IMR-90 (cell line): Measurements from ENCODE around the gene TXNDC8. TPM values are rescaled to one million over a fixed set of nuclear protein-coding genes. Genes with fewer than 3 reads are reported as not detected.

Experiments used
- ATAC-seq: fragments of 200-7000 bp; cut with Tn5 transposase; 2 replicates; pipeline ENCODE4 v1.9.1; 2020; ENCODE audit warnings: low read depth, mild to moderate bottlenecking, moderate library complexity
- BruUV-seq: library from RNA; stranded (reverse); fragments of 400-500 nt; replicated peaks from 2 replicates; lab custom pipeline; 2021; lab: Mats Ljungman, UMichigan
- CTCF ChIA-PET: fragments of 300-600 bp; formaldehyde crosslinking; extraction: SDS; loops from one replicate; lab custom pipeline; 2021; ENCODE audit warnings: antibody characterized with exemption; lab: Yijun Ruan, JAX
- POLR2A ChIA-PET: fragments of 300-600 bp; sonication (Branson Sonifier 250); formaldehyde crosslinking; loops from one replicate; lab custom pipeline; 2022; ENCODE audit warnings: antibody characterized with exemption; ENCODE audit not compliant: unreplicated experiment; lab: Charles Lee
- DNase-seq: peaks from one replicate; pipeline ENCODE4 v3.0.0; 2013
- H2AFZ ChIP-seq: replicated peaks from 2 replicates; pipeline ENCODE3; 2013; ENCODE audit warnings: low read length, mild to moderate bottlenecking; ENCODE audit not compliant: poor library complexity
- H2AK5ac ChIP-seq: 2 replicates; pipeline ENCODE4 v1.6.1; 2013; ENCODE audit warnings: low read depth, low read length, inconsistent platforms
- H2AK9ac ChIP-seq: replicated peaks from 2 replicates; pipeline ENCODE3; 2013; ENCODE audit warnings: mild to moderate bottlenecking, low read depth, low read length, moderate library complexity; ENCODE audit not compliant: poor library complexity
- H2BK120ac ChIP-seq: 2 replicates; pipeline ENCODE4 v1.6.1; 2013; ENCODE audit warnings: low read depth, low read length, inconsistent platforms
- H2BK15ac ChIP-seq: 3 replicates; pipeline ENCODE4 v1.6.1; 2013; ENCODE audit warnings: low read depth, low read length, inconsistent platforms
- H2BK20ac ChIP-seq: 2 replicates; pipeline ENCODE4 v1.6.1; 2013; ENCODE audit warnings: low read depth, mild to moderate bottlenecking, inconsistent platforms, low read length, moderate library complexity
- H2BK5ac ChIP-seq: 2 replicates; pipeline ENCODE4 v1.6.1; 2013; ENCODE audit warnings: mild to moderate bottlenecking, low read depth, low read length, inconsistent platforms; ENCODE audit not compliant: poor library complexity, severe bottlenecking
- H3K14ac ChIP-seq: replicated peaks from 2 replicates; pipeline ENCODE4 v1.6.1; 2013; ENCODE audit warnings: low read depth, low read length, inconsistent platforms
- H3K18ac ChIP-seq: 2 replicates; pipeline ENCODE4 v1.6.1; 2013; ENCODE audit warnings: low read depth, low read length, control low read depth
- H3K23ac ChIP-seq: 2 replicates; pipeline ENCODE4 v1.6.1; 2013; ENCODE audit warnings: low read depth, low read length, inconsistent platforms
- H3K27ac ChIP-seq: 2 replicates; pipeline ENCODE4 v1.5.1; 2013; ENCODE audit warnings: mild to moderate bottlenecking, control low read depth, low read length; ENCODE audit not compliant: insufficient read depth
- H3K27me3 ChIP-seq: 2 replicates; pipeline ENCODE4 v1.6.1; 2013; ENCODE audit warnings: low read length; ENCODE audit not compliant: control insufficient read depth, insufficient read depth
- H3K36me3 ChIP-seq: 2 replicates; pipeline ENCODE4 v1.6.1; 2013; ENCODE audit warnings: low read length, mixed read lengths; ENCODE audit not compliant: control insufficient read depth, insufficient read depth
- H3K4ac ChIP-seq: 2 replicates; pipeline ENCODE4 v1.6.1; 2013; ENCODE audit warnings: low read depth, low read length, inconsistent platforms
- H3K4me1 ChIP-seq: 2 replicates; pipeline ENCODE4 v1.6.1; 2013; ENCODE audit warnings: low read length, mixed read lengths; ENCODE audit not compliant: control insufficient read depth, insufficient read depth
- H3K4me2 ChIP-seq: 2 replicates; pipeline ENCODE4 v1.6.1; 2013; ENCODE audit warnings: low read depth, mild to moderate bottlenecking, control low read depth, low read length, moderate library complexity
- H3K4me3 ChIP-seq: 2 replicates; pipeline ENCODE4 v1.5.1; 2013; ENCODE audit warnings: low read depth, mild to moderate bottlenecking, control low read depth, low read length, moderate library complexity; ENCODE audit not compliant: insufficient read depth
- H3K56ac ChIP-seq: 2 replicates; pipeline ENCODE4 v1.6.1; 2013; ENCODE audit warnings: low read length, inconsistent platforms; ENCODE audit not compliant: insufficient read depth; ENCODE audit errors: extremely low read depth
- H3K79me1 ChIP-seq, 2 experiments: 2 replicates each; pipeline ENCODE4 v1.6.1; 2013; ENCODE audit warnings: low read length in 2 of 2, inconsistent platforms in 1 of 2, low read depth in 1 of 2
- H3K9ac ChIP-seq: 2 replicates; pipeline ENCODE4 v1.6.1; 2013; ENCODE audit warnings: low read depth, low read length, control low read depth
- H3K9me1 ChIP-seq: 2 replicates; pipeline ENCODE4 v1.6.1; 2013; ENCODE audit warnings: low read length, inconsistent platforms; ENCODE audit not compliant: insufficient read depth
- H3K9me3 ChIP-seq: 2 replicates; pipeline ENCODE4 v1.6.1; 2013; ENCODE audit warnings: low read length; ENCODE audit not compliant: control insufficient read depth, insufficient read depth
- H4K20me1 ChIP-seq: 2 replicates; pipeline ENCODE4 v1.6.1; 2013; ENCODE audit warnings: low read length, inconsistent platforms; ENCODE audit not compliant: insufficient read depth
- H4K5ac ChIP-seq: 2 replicates; pipeline ENCODE4 v1.6.1; 2013; ENCODE audit warnings: mild to moderate bottlenecking, low read depth, low read length, control low read depth
- H4K8ac ChIP-seq, 2 experiments: 2 replicates each; pipeline ENCODE4 v1.6.1; 2013; ENCODE audit warnings: low read depth in 2 of 2, low read length in 2 of 2, control low read depth in 1 of 2, inconsistent platforms in 1 of 2
- H4K91ac ChIP-seq: 2 replicates; pipeline ENCODE4 v1.6.1; 2013; ENCODE audit warnings: low read depth, low read length, inconsistent platforms; ENCODE audit not compliant: insufficient read depth
- MAFK ChIP-seq: IDR thresholded peaks from 2 replicates; pipeline ENCODE4 v1.6.1; 2012; ENCODE audit warnings: low read depth, low read length, improper control_type of control experiment
- RFX5 ChIP-seq: IDR thresholded peaks from 2 replicates; pipeline ENCODE4 v1.8.0; 2012; ENCODE audit warnings: low read depth, mild to moderate bottlenecking, low read length, moderate library complexity
- SMC3 ChIP-seq: fragments of 150-350 bp; IDR thresholded peaks from 2 replicates; pipeline ENCODE4 v1.6.1; 2016; ENCODE audit warnings: low read depth, mild to moderate bottlenecking, antibody characterized with exemption, low read length, moderate library complexity
- WGBS, 2 experiments: methylation state at CpG; one replicate each; pipeline versions ENCODE4 v1.1.5 to v1.1.7; 2013; ENCODE audit warnings: missing lambda C conversion rate in 2 of 2; ENCODE audit not compliant: insufficient read length in 1 of 2; ENCODE audit errors: extremely low coverage in 2 of 2; 5-methylcytosine and 5-hydroxymethylcytosine counted together
- dilution Hi-C: fragments of 300-500 bp; cut with HindIII; formaldehyde crosslinking; loops from one replicate; pipeline ENCODE4 v1.14.3; 2018; ENCODE audit warnings: low sequenced_read_pairs; ENCODE audit not compliant: unreplicated experiment
- in situ Hi-C: fragments of 300-500 bp; cut with MboI; formaldehyde crosslinking; loops from 3 replicates; pipeline ENCODE4 v1.14.3; 2019; ENCODE audit warnings: low sequenced_read_pairs, inconsistent platforms, mixed read lengths
- intact Hi-C: fragments of 100-400 bp; cut with micrococcal nuclease; formaldehyde crosslinking; loops from 2 replicates; pipeline ENCODE4 v1.10.0; 2022
- polyA plus RNA-seq, 3 experiments: library from polyadenylated mRNA; depleted of rRNA; stranded (reverse); fragments of >200 nt; gene quantifications; 2 replicates each; pipeline ENCODE4 v1.2.3, GENCODE V29; 2012; ENCODE audit warnings: low replicate concordance in 1 of 3
- total RNA-seq: library from RNA; depleted of rRNA; stranded (reverse); fragments of >200 nt; gene quantifications from 2 replicates; pipeline ENCODE4 v1.2.3, GENCODE V29; 2012
- TF ChIP-seq, protein P1 (sequence below): conservative IDR thresholded peaks from 2 replicates; pipeline ENCODE4 v1.5.1; 2012; ENCODE audit warnings: mild to moderate bottlenecking, low read depth, low read length, improper control_type of control experiment
- TF ChIP-seq, protein P2 (sequence below): fragments of 150-350 bp; IDR thresholded peaks from 2 replicates; pipeline ENCODE4 v1.6.1; 2017; ENCODE audit warnings: mild to moderate bottlenecking, antibody characterized with exemption, low read length, low read depth

Gene TXNDC8
- total and polyA plus RNA-seq, 2 of the 4 experiments (the other 2 are of a cell fraction) = not detected

DNA sequence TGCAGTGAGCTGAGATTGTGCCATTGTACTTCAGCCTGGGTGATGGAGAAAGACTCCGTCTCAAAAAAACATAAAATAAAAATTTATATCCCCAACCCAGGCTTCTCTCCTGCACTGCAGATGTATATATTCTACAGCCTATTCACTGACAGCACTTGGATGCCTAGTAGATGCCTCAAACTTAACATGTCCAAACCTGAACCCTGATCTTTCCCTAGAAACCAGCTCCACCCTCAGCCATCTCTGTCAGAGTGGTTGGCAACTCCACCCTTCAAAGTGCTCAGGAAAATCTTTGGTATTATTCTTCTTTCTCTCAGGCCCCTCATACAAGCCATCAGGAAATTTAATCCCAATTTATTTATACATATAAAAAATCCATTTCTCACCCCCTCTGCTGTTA is 44.4 kb downstream of the TXNDC8 start:
- no peaks in the 10 kb centered on the region for H4K20me1 ChIP-seq
- H3K9me3 ChIP-seq = no peaks in the 10 kb centered on the region
- intact Hi-C loops = no loop called here
- H3K9me1 ChIP-seq = no peaks in the 10 kb centered on the region
- H2AK5ac ChIP-seq = no peak overlapping the region
- H2BK120ac ChIP-seq = no peak overlapping the region
- POLR2A ChIA-PET = interaction anchor here (0.7 kb wide), 1 partner anchor 643 kb away, joined by 7 read pairs; no protein-coding TSS in a partner anchor
- no peak overlapping the region for H2AFZ ChIP-seq
- no peak overlapping the region for H2AK9ac ChIP-seq
- CTCF ChIA-PET = interaction anchor here (0.6 kb wide), 1 partner anchor 64 kb away, joined by 3 read pairs; no protein-coding TSS in a partner anchor
- in situ Hi-C loops = loop anchor here (25.0 kb wide), 1 partner anchor 319 kb away; no protein-coding TSS in a partner anchor
- TF ChIP-seq RFX5 = no peak
- no peak for TF ChIP-seq MAFK
- TF ChIP-seq, protein P1, sequence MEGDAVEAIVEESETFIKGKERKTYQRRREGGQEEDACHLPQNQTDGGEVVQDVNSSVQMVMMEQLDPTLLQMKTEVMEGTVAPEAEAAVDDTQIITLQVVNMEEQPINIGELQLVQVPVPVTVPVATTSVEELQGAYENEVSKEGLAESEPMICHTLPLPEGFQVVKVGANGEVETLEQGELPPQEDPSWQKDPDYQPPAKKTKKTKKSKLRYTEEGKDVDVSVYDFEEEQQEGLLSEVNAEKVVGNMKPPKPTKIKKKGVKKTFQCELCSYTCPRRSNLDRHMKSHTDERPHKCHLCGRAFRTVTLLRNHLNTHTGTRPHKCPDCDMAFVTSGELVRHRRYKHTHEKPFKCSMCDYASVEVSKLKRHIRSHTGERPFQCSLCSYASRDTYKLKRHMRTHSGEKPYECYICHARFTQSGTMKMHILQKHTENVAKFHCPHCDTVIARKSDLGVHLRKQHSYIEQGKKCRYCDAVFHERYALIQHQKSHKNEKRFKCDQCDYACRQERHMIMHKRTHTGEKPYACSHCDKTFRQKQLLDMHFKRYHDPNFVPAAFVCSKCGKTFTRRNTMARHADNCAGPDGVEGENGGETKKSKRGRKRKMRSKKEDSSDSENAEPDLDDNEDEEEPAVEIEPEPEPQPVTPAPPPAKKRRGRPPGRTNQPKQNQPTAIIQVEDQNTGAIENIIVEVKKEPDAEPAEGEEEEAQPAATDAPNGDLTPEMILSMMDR = no peak
- TF ChIP-seq, protein P2, sequence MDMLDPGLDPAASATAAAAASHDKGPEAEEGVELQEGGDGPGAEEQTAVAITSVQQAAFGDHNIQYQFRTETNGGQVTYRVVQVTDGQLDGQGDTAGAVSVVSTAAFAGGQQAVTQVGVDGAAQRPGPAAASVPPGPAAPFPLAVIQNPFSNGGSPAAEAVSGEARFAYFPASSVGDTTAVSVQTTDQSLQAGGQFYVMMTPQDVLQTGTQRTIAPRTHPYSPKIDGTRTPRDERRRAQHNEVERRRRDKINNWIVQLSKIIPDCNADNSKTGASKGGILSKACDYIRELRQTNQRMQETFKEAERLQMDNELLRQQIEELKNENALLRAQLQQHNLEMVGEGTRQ = no peak
- no peak for TF ChIP-seq SMC3
- H3K4me2 ChIP-seq = no peak overlapping the region
- no peak overlapping the region for H3K27ac ChIP-seq
- H3K56ac ChIP-seq = no peak overlapping the region
- no peak overlapping the region for H3K14ac ChIP-seq
- no TSS peak for BruUV-seq
- no peak overlapping the region for H2BK20ac ChIP-seq
- H3K27me3 ChIP-seq = peaks cover 8% of the 10 kb centered on the region; the same call in 1 of the 2 replicates
- H3K4me3 ChIP-seq = no peak overlapping the region
- H3K79me1 ChIP-seq = no peaks in the 10 kb centered on the region
- no peak overlapping the region for H2BK5ac ChIP-seq
- no peaks in the 10 kb centered on the region for H3K36me3 ChIP-seq
- no peak for DNase-seq
- H3K4ac ChIP-seq = no peak overlapping the region
- no peak overlapping the region for H4K5ac ChIP-seq
- no peak overlapping the region for H2BK15ac ChIP-seq
- H3K4me1 ChIP-seq = no peaks in the 10 kb centered on the region
- H4K8ac ChIP-seq = no peak overlapping the region
- no peak for ATAC-seq
- no peak overlapping the region for H3K18ac ChIP-seq
- no peak overlapping the region for H3K23ac ChIP-seq
- no peak overlapping the region for H4K91ac ChIP-seq
- no peak overlapping the region for H3K9ac ChIP-seq
- no CpG with 5 or more reads among the region's 1 CpG for WGBS, 2 experiments
- dilution Hi-C loops = no loop called here
